Measurements from ENCODE around the gene ATL2.
"Not testable (repeated sequence)": the region's sequence is repeated elsewhere in the genome, so short reads cannot be mapped to it uniquely, and the experiment has no call there.

ATL2 gene

GRCh38 chr2:38387887-38388286, 10.8 kb upstream of the ATL2 start:
- no peak for FAIRE-seq

GRCh38 chr2:38386821-38387220, 9.7 kb upstream of the ATL2 start:
- FAIRE-seq, result no peak

GRCh38 chr2:38386377-38386776, 9.3 kb upstream of the ATL2 start:
- FAIRE-seq, result no peak

- no peak for FAIRE-seq
These were observed 7.3 kb upstream of the ATL2 start for GRCh38 chr2:38384338-38384737.

- FAIRE-seq, result not testable (repeated sequence)
These were observed 6.7 kb upstream of the ATL2 start for GRCh38 chr2:38383741-38384140.

- no peak for FAIRE-seq
These were observed 4.5 kb upstream of the ATL2 start for GRCh38 chr2:38381381-38382143.

GRCh38 chr2:38380397-38381130, 3.5 kb upstream of the ATL2 start:
- FAIRE-seq, result no peak

GRCh38 chr2:38376346-38377049, 575 bp downstream of the ATL2 start:
- FAIRE-seq, result no peak

- FAIRE-seq, result no peak
These were observed 1.3 kb downstream of the ATL2 start for GRCh38 chr2:38375696-38376345.

- FAIRE-seq, result no peak
These were observed 2.1 kb downstream of the ATL2 start for GRCh38 chr2:38374984-38375383.

- no peak for FAIRE-seq
These were observed 5.8 kb downstream of the ATL2 start for GRCh38 chr2:38371235-38371634.

- no peak for FAIRE-seq
These were observed 6.4 kb downstream of the ATL2 start for GRCh38 chr2:38370664-38371063.

- no peak for FAIRE-seq
These were observed 14.8 kb downstream of the ATL2 start for GRCh38 chr2:38362232-38362631.

GRCh38 chr2:38360177-38360576, 16.9 kb downstream of the ATL2 start:
- no peak for FAIRE-seq

GRCh38 chr2:38353402-38353801, 23.7 kb downstream of the ATL2 start:
- no peak for FAIRE-seq

- no peak for FAIRE-seq
These were observed 24.7 kb downstream of the ATL2 start for GRCh38 chr2:38352336-38352735.

GRCh38 chr2:38345323-38346038, 31.6 kb downstream of the ATL2 start:
- FAIRE-seq, result no peak

GRCh38 chr2:38344813-38345212, 32.3 kb downstream of the ATL2 start:
- FAIRE-seq, result no peak

- FAIRE-seq, result no peak
These were observed 33.9 kb downstream of the ATL2 start for GRCh38 chr2:38343212-38343611.

GRCh38 chr2:38336621-38337020, 40.5 kb downstream of the ATL2 start:
- no peak for FAIRE-seq

GRCh38 chr2:38330754-38331153, 46.3 kb downstream of the ATL2 start:
- no peak for FAIRE-seq

GRCh38 chr2:38327580-38327979, 49.5 kb downstream of the ATL2 start:
- FAIRE-seq, result no peak

- no peak for FAIRE-seq
These were observed 53.5 kb downstream of the ATL2 start for GRCh38 chr2:38323623-38324022.
